Neuronal stem cell (in vitro differentiated cells): ENCODE data around the gene OR2C3.
"Not testable (repeated sequence)": the region's sequence is repeated elsewhere in the genome, so short reads cannot be mapped to it uniquely, and the experiment has no call there.

Source experiments
- DNase-seq: peaks from one replicate; pipeline ENCODE4 v3.0.0-alpha.2; 2013; ENCODE audit warnings: low spot score
- H2AFZ ChIP-seq: one replicate; pipeline ENCODE4 v1.6.1; 2013; ENCODE audit warnings: mild to moderate bottlenecking, low read length, inconsistent platforms
- H2AK5ac ChIP-seq: 2 replicates; pipeline ENCODE4 v1.6.1; 2013; ENCODE audit warnings: low read depth, mild to moderate bottlenecking, inconsistent platforms, low read length, moderate library complexity, mixed read lengths
- H2BK120ac ChIP-seq: 2 replicates; pipeline ENCODE4 v1.6.1; 2013; ENCODE audit warnings: low read depth, mild to moderate bottlenecking, inconsistent platforms, low read length, moderate library complexity, mixed read lengths
- H2BK12ac ChIP-seq: one replicate; pipeline ENCODE4 v1.6.1; 2013; ENCODE audit warnings: low read length, inconsistent platforms
- H2BK15ac ChIP-seq: 2 replicates; pipeline ENCODE4 v1.6.1; 2013; ENCODE audit warnings: mild to moderate bottlenecking, low read length, inconsistent platforms, mixed read lengths
- H2BK5ac ChIP-seq: one replicate; pipeline ENCODE4 v1.6.1; 2013; ENCODE audit warnings: inconsistent platforms, mild to moderate bottlenecking, low read length, moderate library complexity
- H3K14ac ChIP-seq: one replicate; pipeline ENCODE4 v1.6.1; 2013; ENCODE audit warnings: low read length, inconsistent platforms
- H3K18ac ChIP-seq: 2 replicates; pipeline ENCODE4 v1.6.1; 2013; ENCODE audit warnings: low read length, inconsistent platforms
- H3K23ac ChIP-seq: 2 replicates; pipeline ENCODE4 v1.6.1; 2013; ENCODE audit warnings: low read depth, mild to moderate bottlenecking, mixed read lengths, low read length, inconsistent platforms; ENCODE audit not compliant: poor library complexity
- H3K27ac ChIP-seq: replicated peaks from 3 replicates; pipeline ENCODE4 v1.5.1; 2013; ENCODE audit warnings: low read length, inconsistent platforms
- H3K27me3 ChIP-seq, 3 experiments: 2 replicates each; pipeline ENCODE4 v1.6.1; 2013; ENCODE audit warnings: low read length in 3 of 3, mild to moderate bottlenecking in 2 of 3, inconsistent platforms in 1 of 3, low read depth in 1 of 3, mixed read lengths in 1 of 3, moderate library complexity in 1 of 3; ENCODE audit not compliant: control insufficient read depth in 3 of 3, insufficient read depth in 3 of 3
- H3K36me3 ChIP-seq, 2 donors: replicated peaks in 1 of 2; 2 replicates each; pipeline ENCODE4 v1.6.1; 2013; ENCODE audit warnings: low read length in 2 of 2; ENCODE audit not compliant: control insufficient read depth in 2 of 2, insufficient read depth in 2 of 2
- H3K4ac ChIP-seq: 2 replicates; pipeline ENCODE4 v1.6.1; 2013; ENCODE audit warnings: inconsistent platforms, mild to moderate bottlenecking, low read length, moderate library complexity
- H3K4me1 ChIP-seq, 2 donors: 1 replicate in 1 of 2; 2 replicates in 1 of 2; pipeline ENCODE4 v1.6.1; 2013; ENCODE audit warnings: low read length in 2 of 2, low read depth in 1 of 2; ENCODE audit not compliant: control insufficient read depth in 2 of 2, insufficient read depth in 1 of 2
- H3K4me2 ChIP-seq: one replicate; pipeline ENCODE4 v1.6.1; 2013; ENCODE audit warnings: mild to moderate bottlenecking, low read length, inconsistent platforms; ENCODE audit not compliant: insufficient read depth, poor library complexity, severe bottlenecking
- H3K4me3 ChIP-seq, 2 donors: 2 replicates each; pipeline ENCODE4 v1.5.1; 2013; ENCODE audit warnings: low read length in 2 of 2, mild to moderate bottlenecking in 2 of 2, inconsistent platforms in 1 of 2, moderate library complexity in 1 of 2
- H3K79me1 ChIP-seq: one replicate; pipeline ENCODE4 v1.6.1; 2013; ENCODE audit warnings: low read depth, mild to moderate bottlenecking, inconsistent platforms, low read length, moderate library complexity
- H3K9ac ChIP-seq: one replicate; pipeline ENCODE4 v1.6.1; 2013; ENCODE audit warnings: mild to moderate bottlenecking, low read depth, low read length, inconsistent platforms; ENCODE audit not compliant: poor library complexity
- H3K9me3 ChIP-seq, 2 donors: replicated peaks in 1 of 2; 2 replicates each; pipeline versions ENCODE3 to v1.6.1; 2013; ENCODE audit warnings: low read length in 2 of 2, mild to moderate bottlenecking in 2 of 2, inconsistent platforms in 1 of 2, low read depth in 1 of 2, mixed read lengths in 1 of 2, moderate library complexity in 1 of 2; ENCODE audit not compliant: control insufficient read depth in 2 of 2, insufficient read depth in 1 of 2
- H4K8ac ChIP-seq: one replicate; pipeline ENCODE4 v1.6.1; 2013; ENCODE audit warnings: low read depth, mild to moderate bottlenecking, inconsistent platforms, low read length, moderate library complexity
- H4K91ac ChIP-seq: one replicate; pipeline ENCODE4 v1.6.1; 2013; ENCODE audit warnings: low read length, low read depth, mild to moderate bottlenecking, inconsistent platforms; ENCODE audit not compliant: poor library complexity
- WGBS, 2 donors: extraction: QIAGEN DNeasy Blood & Tissue Kit; methylation state at CpG; one replicate each; pipeline ENCODE4 v1.1.7; 2013; ENCODE audit warnings: missing lambda C conversion rate in 2 of 2, mixed read lengths in 1 of 2; ENCODE audit not compliant: insufficient read length in 2 of 2, insufficient replicate concordance in 1 of 2; ENCODE audit errors: extremely low coverage in 2 of 2; 5-methylcytosine and 5-hydroxymethylcytosine counted together

The OR2C3 gene

DNA sequence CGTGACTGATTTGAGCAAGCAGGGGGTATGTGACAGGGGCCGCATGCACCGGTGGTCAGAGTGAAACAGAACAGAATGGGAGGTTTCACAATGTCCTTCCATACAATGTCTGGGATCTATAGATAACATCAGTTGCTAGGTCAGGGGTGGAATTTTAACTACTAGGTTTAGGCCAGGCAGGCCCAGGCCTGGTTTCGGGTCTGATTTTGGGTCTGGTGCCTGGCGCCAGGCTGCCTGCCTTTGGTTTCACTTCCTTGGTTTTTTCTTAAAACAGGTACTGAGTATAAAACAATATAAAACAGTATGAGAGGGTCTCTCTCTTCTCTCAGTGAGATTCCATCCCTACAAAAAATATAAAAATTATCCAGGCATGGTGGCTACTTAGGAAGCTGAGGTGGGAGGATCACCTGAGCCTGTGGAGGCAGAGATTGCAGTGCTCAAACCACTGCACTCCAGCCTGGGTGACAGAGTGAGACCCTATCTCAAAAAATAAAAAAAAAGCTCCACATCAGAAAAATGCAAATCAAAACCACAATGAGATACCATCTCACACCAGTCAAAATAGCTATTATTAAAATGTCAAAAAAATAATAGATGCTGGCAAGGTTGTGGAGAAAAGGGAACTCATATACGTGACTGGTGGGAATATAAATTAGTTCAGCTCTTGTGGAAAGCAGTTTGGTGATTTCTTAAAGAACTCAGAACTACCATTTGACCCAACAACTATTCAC is 59.7 kb downstream of the OR2C3 start:
- H3K14ac ChIP-seq, H3K36me3 ChIP-seq, H2BK5ac ChIP-seq, H3K27ac ChIP-seq, DNase-seq, H3K79me1 ChIP-seq, H3K4me3 ChIP-seq, H4K8ac ChIP-seq, H2BK12ac ChIP-seq, H3K27me3 ChIP-seq, H2BK15ac ChIP-seq, H2AFZ ChIP-seq, H3K23ac ChIP-seq, H3K9me3 ChIP-seq, H3K4me2 ChIP-seq, H3K9ac ChIP-seq, H3K4ac ChIP-seq, H2BK120ac ChIP-seq, H3K18ac ChIP-seq, H4K91ac ChIP-seq, H3K4me1 ChIP-seq, H2AK5ac ChIP-seq: not testable (repeated sequence)
- no CpG with 5 or more reads among the region's 6 CpGs for WGBS, 2 donors

- no peak overlapping the region for H3K4me2 ChIP-seq
- WGBS, 2 donors = no CpG with 5 or more reads among the region's 2 CpGs
- H3K27me3 ChIP-seq = no peaks in the 10 kb centered on the region
- no peak overlapping the region for H3K27ac ChIP-seq
- no peak overlapping the region for H2BK15ac ChIP-seq
- H2BK12ac ChIP-seq = no peak overlapping the region
- no peak for DNase-seq
- no peak overlapping the region for H3K14ac ChIP-seq
- no peaks in the 10 kb centered on the region for H3K36me3 ChIP-seq
- no peak overlapping the region for H4K8ac ChIP-seq
- no peak overlapping the region for H2BK5ac ChIP-seq
- no peak overlapping the region for H3K18ac ChIP-seq
- no peaks in the 10 kb centered on the region for H3K79me1 ChIP-seq
- H4K91ac ChIP-seq = no peak overlapping the region
- H3K4me1 ChIP-seq = no peaks in the 10 kb centered on the region
- no peak overlapping the region for H3K4ac ChIP-seq
- no peak overlapping the region for H3K23ac ChIP-seq
- H3K4me3 ChIP-seq = no peak overlapping the region
- no peak overlapping the region for H2AK5ac ChIP-seq
- no peak overlapping the region for H2BK120ac ChIP-seq
- H2AFZ ChIP-seq = no peak overlapping the region
- no peaks in the 10 kb centered on the region for H3K9me3 ChIP-seq
- no peak overlapping the region for H3K9ac ChIP-seq
These were observed 60.4 kb downstream of the OR2C3 start for GRCh38 chr1:247475793-247476192.
